GM12878 (cell line): ENCODE results near the gene RSL24D1. TPM values are rescaled to one million over a fixed set of nuclear protein-coding genes. Genes with fewer than 3 reads are reported as not detected.

Source experiments
- CBX3 ChIP-seq: fragments of 200-600 bp; sonication (generic); IDR thresholded peaks from 2 replicates; pipeline ENCODE4 v1.6.1; 2016; ENCODE audit warnings: low read depth, borderline replicate concordance
- HDAC6 ChIP-seq: fragments of 200-600 bp; sonication (generic); IDR thresholded peaks from one replicate; pipeline ENCODE4 v1.8.0; 2017; ENCODE audit warnings: antibody characterized with exemption; ENCODE audit not compliant: unreplicated experiment
- HDGF ChIP-seq: fragments of 450-650 bp; IDR thresholded peaks from 2 replicates; pipeline ENCODE4 v1.6.1; 2016; ENCODE audit warnings: antibody characterized with exemption
- LARP7 ChIP-seq: fragments of 450-650 bp; IDR thresholded peaks from 2 replicates; pipeline ENCODE4 v1.6.1; 2017; ENCODE audit warnings: mild to moderate bottlenecking
- MTA3 ChIP-seq: IDR thresholded peaks from 2 replicates; pipeline ENCODE4 v1.6.1; 2012; ENCODE audit warnings: low read length, inconsistent platforms, borderline replicate concordance
- NR2C1 ChIP-seq: fragments of 450-650 bp; IDR thresholded peaks from 2 replicates; pipeline ENCODE4 v1.6.1; 2017; ENCODE audit warnings: antibody characterized with exemption, mild to moderate bottlenecking, moderate library complexity
- NR2C2 ChIP-seq: IDR thresholded peaks from 2 replicates; pipeline ENCODE4 v1.6.1; 2011; ENCODE audit warnings: borderline replicate concordance, low read depth; ENCODE audit not compliant: control insufficient read depth, insufficient read length
- POLR2AphosphoS2 ChIP-seq: IDR thresholded peaks from 2 replicates; pipeline ENCODE4 v1.6.1; 2011; ENCODE audit warnings: low read depth, mild to moderate bottlenecking, low read length, improper control_type of control experiment, moderate library complexity
- RAD21 ChIP-seq: IDR thresholded peaks from 2 replicates; pipeline ENCODE4 v1.6.1; 2011; ENCODE audit warnings: mild to moderate bottlenecking, low read depth, low read length, moderate library complexity; ENCODE audit not compliant: insufficient read depth
- RAD51 ChIP-seq: fragments of 450-650 bp; IDR thresholded peaks from 2 replicates; pipeline ENCODE4 v1.6.1; 2016; ENCODE audit warnings: moderate library complexity, mild to moderate bottlenecking, inconsistent platforms
- RUNX3 ChIP-seq: IDR thresholded peaks from 2 replicates; pipeline ENCODE4 v1.6.1; 2012; ENCODE audit warnings: low read length, inconsistent platforms
- SIN3A ChIP-seq: IDR thresholded peaks from 2 replicates; pipeline ENCODE4 v1.6.1; 2012; ENCODE audit warnings: low read depth, low read length, improper control_type of control experiment
- TAF1 ChIP-seq: IDR thresholded peaks from 2 replicates; pipeline ENCODE4 v1.6.1; 2011; ENCODE audit warnings: mild to moderate bottlenecking, low read depth, low read length, borderline replicate concordance
- TBL1XR1 ChIP-seq: IDR thresholded peaks from 2 replicates; pipeline ENCODE4 v1.6.1; 2012; ENCODE audit warnings: low read depth, low read length, improper control_type of control experiment
- TCF12 ChIP-seq: IDR thresholded peaks from 2 replicates; pipeline ENCODE4 v1.6.1; 2011; ENCODE audit warnings: low read depth, mild to moderate bottlenecking, low read length
- polyA plus RNA-seq, 11 experiments: library from polyadenylated mRNA; depleted of rRNA in 4 of 11; unstranded in 6 of 11; stranded (reverse) in 5 of 11; fragments of >200 nt; fragmentation: Nextera tagmentation in 4 of 11; fragmentation: Illumina TruSeq in 1 of 11; extraction: Ambion mirVana in 4 of 11; extraction: Trizol in 1 of 11; gene quantifications; 1 replicate in 1 of 11; 2 replicates in 10 of 11; pipeline versions ENCODE4 v1.2.1 to v1.2.3, GENCODE V29; 2011 to 2016; ENCODE audit warnings: inconsistent platforms in 2 of 11, missing spikeins in 2 of 11, low read depth in 1 of 11
- total RNA-seq, 4 experiments: library from RNA; depleted of rRNA in 3 of 4; stranded (reverse); fragments of >200 nt in 3 of 4; fragmentation: Illumina TruSeq in 1 of 4; extraction: Trizol in 1 of 4; gene quantifications; 2 replicates each; pipeline versions ENCODE4 v1.2.1 to v1.2.3, GENCODE V29; 2013 to 2021
- TF ChIP-seq, protein P1 (sequence below): IDR thresholded peaks from 2 replicates; pipeline ENCODE4 v1.6.1; 2012; ENCODE audit warnings: improper control_type of control experiment, low read depth, low read length; ENCODE audit not compliant: insufficient replicate concordance
- TF ChIP-seq, protein P2 (sequence below): fragments of 150-350 bp; IDR thresholded peaks from 2 replicates; pipeline ENCODE4 v1.6.1; 2014; ENCODE audit warnings: mild to moderate bottlenecking, low read depth, low read length
- TF ChIP-seq, protein P3 (sequence below): IDR thresholded peaks from 2 replicates; pipeline ENCODE4 v1.6.1; 2012; ENCODE audit warnings: low read depth, low read length, improper control_type of control experiment
- TF ChIP-seq, protein P4 (sequence below): fragments of 450-650 bp; IDR thresholded peaks from 2 replicates; pipeline ENCODE4 v1.6.1; 2016; ENCODE audit warnings: mild to moderate bottlenecking
- TF ChIP-seq, protein P5 (sequence below): fragments of 450-650 bp; IDR thresholded peaks from 2 replicates; pipeline ENCODE4 v1.6.1; 2014; ENCODE audit warnings: mild to moderate bottlenecking

Gene RSL24D1
- total and polyA plus RNA-seq, 10 of the 15 experiments (the other 5 are each of a cell fraction or from before 2014, with no cell fraction given) = 94.9 to 249 (median 121) TPM

DNA sequence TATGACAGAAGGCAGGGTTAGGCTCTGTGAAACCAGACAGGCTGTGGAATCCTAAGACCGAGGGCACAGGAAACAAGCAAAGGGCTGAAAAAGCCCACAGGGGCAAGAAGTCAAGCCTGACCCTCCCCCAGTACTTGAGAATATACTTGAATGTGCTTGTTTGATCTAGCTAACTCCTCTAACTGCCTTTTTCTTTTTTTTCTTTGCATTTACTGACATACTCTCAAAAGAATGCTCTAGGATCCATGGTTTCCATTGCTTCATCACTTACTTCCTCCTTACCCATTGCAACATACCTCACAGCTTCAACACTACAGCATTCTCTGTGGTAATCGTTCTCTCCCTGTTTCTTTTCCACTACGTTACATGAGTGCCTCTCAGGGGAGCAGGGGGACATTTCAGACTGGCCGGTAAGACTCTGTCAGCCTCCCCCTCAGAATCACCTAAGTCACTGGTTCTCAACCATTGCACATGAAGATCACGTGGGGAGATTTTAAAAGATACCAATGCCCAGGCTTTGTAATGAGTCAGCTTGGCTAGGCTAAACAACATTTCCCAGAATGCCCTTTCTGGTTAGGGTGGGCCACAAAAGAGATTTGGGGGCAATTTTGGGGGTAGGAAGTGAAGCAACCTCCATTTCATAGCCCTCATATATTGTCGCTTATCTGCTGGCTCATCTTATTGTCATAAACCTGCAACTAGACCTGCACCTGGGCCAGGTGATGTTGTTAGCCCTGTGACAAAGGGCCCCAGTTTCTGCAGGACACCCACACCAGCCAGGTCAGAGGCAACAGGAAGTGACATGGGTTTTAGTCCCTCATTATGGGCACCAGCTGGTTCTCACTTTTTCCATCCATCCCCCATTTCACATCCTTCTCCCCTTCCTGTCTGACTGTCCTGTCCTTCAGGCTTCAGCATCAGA, 24.6 kb upstream of the RSL24D1 start (continued):
- TF ChIP-seq, protein P1, sequence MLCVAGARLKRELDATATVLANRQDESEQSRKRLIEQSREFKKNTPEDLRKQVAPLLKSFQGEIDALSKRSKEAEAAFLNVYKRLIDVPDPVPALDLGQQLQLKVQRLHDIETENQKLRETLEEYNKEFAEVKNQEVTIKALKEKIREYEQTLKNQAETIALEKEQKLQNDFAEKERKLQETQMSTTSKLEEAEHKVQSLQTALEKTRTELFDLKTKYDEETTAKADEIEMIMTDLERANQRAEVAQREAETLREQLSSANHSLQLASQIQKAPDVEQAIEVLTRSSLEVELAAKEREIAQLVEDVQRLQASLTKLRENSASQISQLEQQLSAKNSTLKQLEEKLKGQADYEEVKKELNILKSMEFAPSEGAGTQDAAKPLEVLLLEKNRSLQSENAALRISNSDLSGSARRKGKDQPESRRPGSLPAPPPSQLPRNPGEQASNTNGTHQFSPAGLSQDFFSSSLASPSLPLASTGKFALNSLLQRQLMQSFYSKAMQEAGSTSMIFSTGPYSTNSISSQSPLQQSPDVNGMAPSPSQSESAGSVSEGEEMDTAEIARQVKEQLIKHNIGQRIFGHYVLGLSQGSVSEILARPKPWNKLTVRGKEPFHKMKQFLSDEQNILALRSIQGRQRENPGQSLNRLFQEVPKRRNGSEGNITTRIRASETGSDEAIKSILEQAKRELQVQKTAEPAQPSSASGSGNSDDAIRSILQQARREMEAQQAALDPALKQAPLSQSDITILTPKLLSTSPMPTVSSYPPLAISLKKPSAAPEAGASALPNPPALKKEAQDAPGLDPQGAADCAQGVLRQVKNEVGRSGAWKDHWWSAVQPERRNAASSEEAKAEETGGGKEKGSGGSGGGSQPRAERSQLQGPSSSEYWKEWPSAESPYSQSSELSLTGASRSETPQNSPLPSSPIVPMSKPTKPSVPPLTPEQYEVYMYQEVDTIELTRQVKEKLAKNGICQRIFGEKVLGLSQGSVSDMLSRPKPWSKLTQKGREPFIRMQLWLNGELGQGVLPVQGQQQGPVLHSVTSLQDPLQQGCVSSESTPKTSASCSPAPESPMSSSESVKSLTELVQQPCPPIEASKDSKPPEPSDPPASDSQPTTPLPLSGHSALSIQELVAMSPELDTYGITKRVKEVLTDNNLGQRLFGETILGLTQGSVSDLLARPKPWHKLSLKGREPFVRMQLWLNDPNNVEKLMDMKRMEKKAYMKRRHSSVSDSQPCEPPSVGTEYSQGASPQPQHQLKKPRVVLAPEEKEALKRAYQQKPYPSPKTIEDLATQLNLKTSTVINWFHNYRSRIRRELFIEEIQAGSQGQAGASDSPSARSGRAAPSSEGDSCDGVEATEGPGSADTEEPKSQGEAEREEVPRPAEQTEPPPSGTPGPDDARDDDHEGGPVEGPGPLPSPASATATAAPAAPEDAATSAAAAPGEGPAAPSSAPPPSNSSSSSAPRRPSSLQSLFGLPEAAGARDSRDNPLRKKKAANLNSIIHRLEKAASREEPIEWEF = peak; percentile 22
- TF ChIP-seq HDGF (no peak), CBX3 (no peak), NR2C2 (no peak), MTA3 (no peak), SIN3A (no peak), RUNX3 (peak; percentile 64; the same call in 1 of the 2 replicates), RAD21 (0 out of 2 replicates have a peak, but pooled peaks have one; percentile 2), TAF1 (no peak), TCF12 (no peak), NR2C1 (peak; percentile 61), POLR2AphosphoS2 (no peak), TBL1XR1 (no peak), RAD51 (peak; percentile 85), HDAC6 (no peak), LARP7 (no peak)
- TF ChIP-seq, protein P2, sequence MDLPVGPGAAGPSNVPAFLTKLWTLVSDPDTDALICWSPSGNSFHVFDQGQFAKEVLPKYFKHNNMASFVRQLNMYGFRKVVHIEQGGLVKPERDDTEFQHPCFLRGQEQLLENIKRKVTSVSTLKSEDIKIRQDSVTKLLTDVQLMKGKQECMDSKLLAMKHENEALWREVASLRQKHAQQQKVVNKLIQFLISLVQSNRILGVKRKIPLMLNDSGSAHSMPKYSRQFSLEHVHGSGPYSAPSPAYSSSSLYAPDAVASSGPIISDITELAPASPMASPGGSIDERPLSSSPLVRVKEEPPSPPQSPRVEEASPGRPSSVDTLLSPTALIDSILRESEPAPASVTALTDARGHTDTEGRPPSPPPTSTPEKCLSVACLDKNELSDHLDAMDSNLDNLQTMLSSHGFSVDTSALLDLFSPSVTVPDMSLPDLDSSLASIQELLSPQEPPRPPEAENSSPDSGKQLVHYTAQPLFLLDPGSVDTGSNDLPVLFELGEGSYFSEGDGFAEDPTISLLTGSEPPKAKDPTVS = no peak
- TF ChIP-seq, protein P3, sequence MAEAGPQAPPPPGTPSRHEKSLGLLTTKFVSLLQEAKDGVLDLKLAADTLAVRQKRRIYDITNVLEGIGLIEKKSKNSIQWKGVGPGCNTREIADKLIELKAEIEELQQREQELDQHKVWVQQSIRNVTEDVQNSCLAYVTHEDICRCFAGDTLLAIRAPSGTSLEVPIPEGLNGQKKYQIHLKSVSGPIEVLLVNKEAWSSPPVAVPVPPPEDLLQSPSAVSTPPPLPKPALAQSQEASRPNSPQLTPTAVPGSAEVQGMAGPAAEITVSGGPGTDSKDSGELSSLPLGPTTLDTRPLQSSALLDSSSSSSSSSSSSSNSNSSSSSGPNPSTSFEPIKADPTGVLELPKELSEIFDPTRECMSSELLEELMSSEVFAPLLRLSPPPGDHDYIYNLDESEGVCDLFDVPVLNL = no peak
- TF ChIP-seq, protein P4, sequence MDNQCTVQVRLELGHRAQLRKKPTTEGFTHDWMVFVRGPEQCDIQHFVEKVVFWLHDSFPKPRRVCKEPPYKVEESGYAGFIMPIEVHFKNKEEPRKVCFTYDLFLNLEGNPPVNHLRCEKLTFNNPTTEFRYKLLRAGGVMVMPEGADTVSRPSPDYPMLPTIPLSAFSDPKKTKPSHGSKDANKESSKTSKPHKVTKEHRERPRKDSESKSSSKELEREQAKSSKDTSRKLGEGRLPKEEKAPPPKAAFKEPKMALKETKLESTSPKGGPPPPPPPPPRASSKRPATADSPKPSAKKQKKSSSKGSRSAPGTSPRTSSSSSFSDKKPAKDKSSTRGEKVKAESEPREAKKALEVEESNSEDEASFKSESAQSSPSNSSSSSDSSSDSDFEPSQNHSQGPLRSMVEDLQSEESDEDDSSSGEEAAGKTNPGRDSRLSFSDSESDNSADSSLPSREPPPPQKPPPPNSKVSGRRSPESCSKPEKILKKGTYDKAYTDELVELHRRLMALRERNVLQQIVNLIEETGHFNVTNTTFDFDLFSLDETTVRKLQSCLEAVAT = peak; percentile 21; the same call in 1 of the 2 replicates
- TF ChIP-seq, protein P5, sequence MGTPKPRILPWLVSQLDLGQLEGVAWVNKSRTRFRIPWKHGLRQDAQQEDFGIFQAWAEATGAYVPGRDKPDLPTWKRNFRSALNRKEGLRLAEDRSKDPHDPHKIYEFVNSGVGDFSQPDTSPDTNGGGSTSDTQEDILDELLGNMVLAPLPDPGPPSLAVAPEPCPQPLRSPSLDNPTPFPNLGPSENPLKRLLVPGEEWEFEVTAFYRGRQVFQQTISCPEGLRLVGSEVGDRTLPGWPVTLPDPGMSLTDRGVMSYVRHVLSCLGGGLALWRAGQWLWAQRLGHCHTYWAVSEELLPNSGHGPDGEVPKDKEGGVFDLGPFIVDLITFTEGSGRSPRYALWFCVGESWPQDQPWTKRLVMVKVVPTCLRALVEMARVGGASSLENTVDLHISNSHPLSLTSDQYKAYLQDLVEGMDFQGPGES = no peak
